HG03196 (cell line): ENCODE data around the gene AANAT.

Source experiments
- ATAC-seq: cut with Tn5 transposase; IDR thresholded peaks from one replicate; pipeline ENCODE4 v1.9.1; 2021; ENCODE audit not compliant: unreplicated experiment

Gene AANAT

GRCh38 chr17:76467809-76468633 is 618 bp downstream of the AANAT start:
- no peak for ATAC-seq

DNA sequence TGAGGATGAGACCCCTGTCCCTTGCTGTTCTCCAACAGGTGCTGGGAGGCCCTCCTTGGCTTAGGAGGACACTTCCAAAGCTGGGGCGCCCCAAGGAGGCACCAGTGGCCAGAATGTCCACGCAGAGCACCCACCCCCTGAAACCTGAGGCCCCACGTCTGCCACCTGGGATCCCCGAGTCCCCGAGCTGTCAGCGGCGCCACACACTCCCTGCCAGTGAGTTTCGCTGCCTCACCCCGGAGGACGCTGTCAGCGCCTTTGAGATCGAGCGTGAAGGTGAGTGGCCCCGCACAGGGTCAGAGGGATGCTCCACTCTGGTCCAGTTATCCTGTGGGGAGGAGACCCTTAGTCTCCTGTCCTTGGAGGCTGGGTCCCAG is 1.2 kb downstream of the AANAT start:
- ATAC-seq: no peak

GRCh38 chr17:76469076-76469990 is 1.9 kb downstream of the AANAT start:
- ATAC-seq: no peak

GRCh38 chr17:76469991-76470739 is 2.8 kb downstream of the AANAT start:
- ATAC-seq: no peak

DNA sequence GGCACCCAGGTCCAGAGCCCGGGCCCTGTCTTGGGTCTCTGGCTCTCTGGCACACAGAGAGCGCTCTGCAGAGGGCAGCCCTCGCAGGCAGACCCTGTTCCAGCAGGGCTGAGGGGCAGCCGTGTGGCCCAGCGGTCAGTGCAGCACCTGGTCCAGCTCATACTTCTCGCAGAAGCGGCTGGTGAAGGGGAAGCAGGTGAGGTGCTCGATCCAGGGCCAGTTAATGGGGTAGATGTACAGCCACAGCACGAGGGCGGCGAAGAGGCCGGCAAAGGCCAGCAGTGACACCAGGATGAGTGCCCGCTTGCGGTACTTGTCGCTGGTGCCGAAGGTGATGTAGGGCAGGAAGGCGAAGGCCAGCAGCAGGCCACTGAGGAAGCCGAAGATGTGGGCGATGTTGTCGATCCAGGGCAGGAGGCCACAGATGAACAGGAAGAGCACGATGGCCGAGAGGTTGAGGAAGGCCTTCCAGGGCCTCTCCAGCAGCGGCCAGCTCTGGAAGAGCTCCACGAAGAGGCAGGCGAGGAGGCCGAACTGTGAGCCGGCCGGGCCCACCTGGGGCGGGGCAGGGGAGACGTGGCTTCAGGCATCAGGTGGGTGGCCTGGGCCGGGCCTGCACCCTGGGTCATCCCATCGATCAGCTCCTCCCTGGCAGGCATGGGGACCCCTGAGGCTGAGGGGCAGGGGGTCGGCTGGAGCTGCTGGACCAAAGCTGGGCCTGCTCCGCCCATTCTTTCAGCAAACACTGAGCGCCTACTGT is 4.3 kb downstream of the AANAT start:
- no peak for ATAC-seq

DNA sequence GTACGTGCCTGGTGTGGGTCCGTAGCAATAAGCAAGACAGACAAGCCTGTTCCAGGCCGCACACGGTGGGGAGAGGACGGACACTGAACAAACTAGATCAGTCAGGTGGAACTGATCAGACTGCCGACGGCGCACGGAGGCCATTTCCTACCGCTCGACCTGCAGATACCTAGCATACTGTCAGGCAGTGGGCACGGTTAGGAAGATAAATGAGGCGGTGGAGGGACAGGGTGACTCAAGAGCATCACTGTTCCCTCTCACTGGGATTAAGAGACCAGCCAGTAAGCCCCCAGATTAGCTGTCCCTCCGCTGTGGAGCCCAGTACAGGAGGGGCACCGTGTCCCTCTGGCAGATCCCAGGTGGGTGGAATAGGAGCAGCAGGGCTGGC is 4.8 kb downstream of the AANAT start:
- ATAC-seq: no peak

DNA sequence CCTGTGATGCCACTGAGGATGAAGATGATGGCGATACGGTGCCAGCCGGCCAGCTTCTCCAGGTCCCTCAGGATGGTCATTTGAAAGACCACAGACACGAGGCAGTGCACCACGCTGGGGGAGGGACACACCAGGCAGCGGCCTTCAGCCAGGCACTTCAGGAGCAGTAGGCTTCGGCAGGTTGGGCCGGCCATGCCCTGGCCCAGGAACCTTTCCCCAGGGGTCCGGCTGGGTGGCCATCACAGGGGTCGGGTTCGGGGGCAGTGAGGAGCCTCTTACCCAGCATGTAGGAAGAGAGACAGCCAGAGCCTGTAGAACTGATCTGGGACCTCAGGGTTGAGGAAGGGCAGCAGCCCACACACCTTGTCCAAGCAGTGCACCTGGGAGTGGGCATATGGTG is 5.3 kb downstream of the AANAT start:
- ATAC-seq: no peak

- ATAC-seq: no peak
These were observed 6.2 kb downstream of the AANAT start for GRCh38 chr17:76473541-76473985.

DNA sequence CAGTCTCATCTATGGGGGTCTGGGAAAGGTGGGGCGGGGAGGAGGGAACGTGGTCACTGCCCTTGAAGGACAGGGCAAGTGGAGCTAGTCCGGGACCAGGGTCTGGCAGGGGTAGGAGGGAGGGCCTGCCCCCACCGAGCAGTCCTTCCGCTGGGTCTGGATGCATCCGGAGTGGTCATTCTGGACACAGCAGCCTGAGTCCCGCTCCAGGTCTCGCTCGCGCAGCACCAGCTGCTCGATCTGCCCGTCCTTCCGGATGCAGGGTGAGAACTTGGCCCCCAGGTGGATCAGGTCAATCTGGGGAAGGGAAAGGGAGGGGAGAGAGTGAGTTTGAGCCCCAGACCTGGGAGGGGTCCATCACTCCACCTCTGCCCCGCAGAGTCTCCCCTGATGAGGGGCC is 6.8 kb downstream of the AANAT start:
- ATAC-seq: no peak

- no peak for ATAC-seq
These were observed 7.5 kb downstream of the AANAT start for GRCh38 chr17:76474894-76475293.

GRCh38 chr17:76475302-76475701 is 7.9 kb downstream of the AANAT start:
- ATAC-seq: no peak

DNA sequence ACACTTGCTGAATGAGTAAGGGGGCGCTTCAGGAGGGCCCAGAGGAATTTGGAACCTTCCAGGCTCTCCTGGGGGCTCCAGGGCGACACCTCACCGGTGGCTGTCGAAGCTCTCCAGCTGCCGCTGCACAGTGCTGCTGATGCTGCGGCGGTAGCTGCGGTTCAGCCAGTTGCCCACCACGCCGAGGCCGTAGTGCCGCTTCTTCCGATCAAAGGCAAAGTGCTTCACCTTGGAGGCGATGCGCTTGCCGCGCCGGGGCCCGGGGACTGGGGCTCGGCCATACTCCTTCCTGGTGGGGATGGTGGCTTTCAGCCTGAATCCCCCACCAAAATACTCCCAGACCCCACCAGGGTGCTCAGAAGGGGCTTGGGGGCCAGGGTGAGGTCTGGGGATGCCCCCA is 9.3 kb downstream of the AANAT start:
- ATAC-seq: no peak

DNA sequence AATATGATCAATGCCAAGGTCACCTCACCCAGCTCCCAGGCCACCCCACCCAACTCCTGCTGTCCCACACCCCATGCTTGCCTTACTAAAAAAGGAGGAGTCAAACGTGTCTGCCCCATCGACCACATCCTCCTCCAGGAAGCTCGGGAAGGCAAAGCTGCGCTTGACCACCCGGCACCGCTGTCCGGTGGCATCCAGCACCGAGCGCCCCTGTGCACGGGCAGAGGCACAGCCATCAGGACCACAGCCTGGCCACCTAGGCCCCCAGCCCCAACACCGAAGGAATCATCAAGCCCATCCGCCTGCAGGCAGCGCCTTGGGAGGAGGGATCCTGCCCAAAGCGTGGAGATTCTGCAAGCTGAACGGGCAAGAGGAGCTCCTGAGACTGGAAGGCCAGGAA is 10.2 kb downstream of the AANAT start:
- ATAC-seq: no peak

DNA sequence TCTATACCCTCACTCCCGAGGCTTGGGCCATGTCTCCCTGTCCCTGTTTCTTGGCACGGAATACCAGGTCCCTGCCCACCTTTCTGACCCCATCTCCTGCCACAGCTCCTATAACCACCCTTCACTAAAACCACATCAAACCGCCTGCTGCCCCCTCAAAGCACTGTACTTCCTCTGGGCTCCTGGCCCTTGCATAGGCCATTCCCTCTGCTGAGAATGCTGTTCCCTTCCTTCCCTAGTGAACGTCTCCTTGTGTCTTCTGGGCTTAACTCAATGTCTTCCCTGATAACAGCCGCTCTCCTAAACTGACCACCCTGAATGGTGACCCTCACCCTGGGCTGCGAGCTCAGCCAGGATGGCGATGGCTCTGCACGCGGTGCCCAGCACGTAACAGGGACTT is 10.7 kb downstream of the AANAT start:
- no peak for ATAC-seq

DNA sequence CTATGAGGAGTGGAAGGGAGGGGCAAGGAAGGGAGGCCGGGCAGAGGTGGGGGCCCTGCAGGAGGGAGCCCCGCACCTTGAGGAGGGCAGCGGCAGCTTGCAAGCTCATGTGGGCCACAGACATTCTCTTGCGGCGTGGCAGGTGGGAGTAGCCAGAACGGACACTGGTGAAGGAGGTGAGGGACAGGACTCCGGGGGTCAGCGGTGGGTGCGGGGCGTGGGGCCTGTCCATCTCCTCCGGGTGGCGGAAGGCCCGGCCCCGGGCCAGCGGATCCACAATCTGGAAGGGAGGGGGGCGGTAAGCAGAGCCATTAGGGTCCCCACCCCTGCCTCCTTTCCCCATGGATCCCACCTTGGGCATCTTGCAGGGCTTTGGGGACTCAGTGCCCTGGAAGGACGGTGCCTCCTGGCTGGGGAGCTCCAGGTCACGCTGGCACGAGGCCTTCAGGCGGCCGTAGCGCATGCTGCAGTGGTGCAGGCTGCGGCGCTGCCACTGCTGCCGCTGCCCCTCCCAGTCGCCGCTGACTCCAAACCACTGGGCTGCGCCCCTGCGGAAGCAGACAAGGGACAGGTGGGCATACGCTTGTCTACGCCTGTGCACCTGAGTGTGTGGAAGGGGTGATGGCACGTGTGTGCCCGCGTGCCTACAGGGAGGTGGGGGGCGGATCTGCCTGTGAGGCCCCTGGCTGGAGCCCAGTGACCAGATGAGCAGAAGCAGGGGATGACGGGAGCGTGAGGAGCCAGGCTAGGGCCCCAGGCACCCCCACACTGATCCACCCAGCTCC is 11.5 kb downstream of the AANAT start:
- no peak for ATAC-seq

- no peak for ATAC-seq
These were observed 12.2 kb downstream of the AANAT start for GRCh38 chr17:76479515-76480060.

DNA sequence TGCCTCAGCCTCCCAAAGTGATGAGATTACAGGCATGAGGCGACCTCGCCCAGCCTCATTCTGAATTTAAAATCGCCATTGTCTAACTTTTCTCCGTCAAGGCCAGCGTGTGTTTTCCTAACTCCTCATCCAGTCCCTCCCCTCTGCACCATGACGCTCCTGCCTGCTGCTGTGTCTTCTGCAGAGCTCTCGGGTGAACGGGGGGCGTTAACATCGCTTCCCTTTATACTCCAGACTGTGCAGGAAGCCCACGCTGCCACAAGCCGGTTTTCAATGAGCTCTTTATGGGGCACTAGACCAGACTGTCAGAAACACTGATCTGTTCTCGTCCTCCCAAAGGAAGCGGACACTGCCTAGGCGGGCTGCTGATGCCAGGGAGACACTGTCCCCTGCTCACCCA is 13.2 kb downstream of the AANAT start:
- ATAC-seq: no peak

- peak; percentile 50 for ATAC-seq
These were observed 13.8 kb downstream of the AANAT start for GRCh38 chr17:76481071-76481655.

GRCh38 chr17:76484228-76484725 is 16.9 kb downstream of the AANAT start:
- ATAC-seq: no peak
